Stimulated activated CD4-positive, alpha-beta T cell treated with anti-CD3 and anti-CD28 coated beads, TNF-alpha, amount 100 ng/mL, for 1 hour (primary cell): ENCODE measurements around the gene PRRC1.

Source experiments
- DNase-seq, 3 donors: peaks; one replicate each; pipeline ENCODE4 v3.0.0-alpha.2; 2020; ENCODE audit warnings: low read depth in 3 of 3, low spot score in 1 of 3

PRRC1 gene

DNA sequence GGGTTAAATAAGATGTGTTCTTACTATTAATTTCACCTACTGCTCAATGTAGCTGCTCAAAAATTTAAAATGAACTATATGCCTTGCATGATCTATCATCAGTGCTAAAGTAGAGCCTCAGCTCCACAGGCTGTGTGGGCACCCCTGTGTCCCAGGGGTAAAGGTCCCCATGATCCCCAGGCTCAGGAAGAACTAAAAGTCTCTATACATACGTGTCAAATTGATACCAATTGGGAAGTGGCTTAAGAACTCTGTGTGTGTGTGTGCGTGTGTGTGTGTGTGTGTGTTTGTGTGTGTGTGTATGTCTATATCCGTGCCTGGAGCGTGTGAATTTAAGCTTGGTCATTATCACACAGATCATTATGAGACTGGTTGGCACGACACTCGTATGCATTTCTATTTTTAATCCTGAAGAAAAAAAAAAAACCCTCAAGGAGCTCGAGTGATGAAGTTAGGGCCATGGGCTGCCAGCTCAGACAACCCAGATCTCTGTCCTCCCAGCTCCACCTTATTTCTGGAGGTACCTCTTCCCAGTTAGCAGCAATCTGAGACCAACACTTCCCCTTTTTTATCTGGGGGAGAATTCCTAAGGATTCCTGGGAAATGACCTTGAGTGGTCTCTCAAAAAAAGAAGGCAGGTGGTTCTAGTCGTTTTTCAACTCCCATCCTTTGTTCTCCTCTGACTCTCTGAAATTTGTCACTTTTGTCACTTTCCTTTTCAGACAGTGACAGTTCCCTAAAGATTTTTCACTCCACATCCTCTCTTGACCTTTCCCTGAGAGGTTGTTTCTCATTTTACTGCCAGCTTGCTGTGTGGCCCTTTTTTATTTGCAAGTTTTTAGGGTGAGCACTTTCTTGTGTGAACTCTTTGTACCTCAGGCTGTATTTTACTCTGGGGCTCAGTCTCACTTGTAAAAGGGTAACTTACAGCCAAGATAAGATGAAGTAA, 85.7 kb downstream of the PRRC1 start:
- DNase-seq, result no peak
